ENCODE data around the gene ROPN1B.
"Not testable (repeated sequence)": the region's sequence is repeated elsewhere in the genome, so short reads cannot be mapped to it uniquely, and the experiment has no call there.

- not testable (repeated sequence) for TF ChIP-seq ZNF623, ZNF521, ZNF169, OSR2 (tag by site-specific recombination; IDR thresholded peaks at IDR 0.05)
- TF ChIP-seq, protein P1, sequence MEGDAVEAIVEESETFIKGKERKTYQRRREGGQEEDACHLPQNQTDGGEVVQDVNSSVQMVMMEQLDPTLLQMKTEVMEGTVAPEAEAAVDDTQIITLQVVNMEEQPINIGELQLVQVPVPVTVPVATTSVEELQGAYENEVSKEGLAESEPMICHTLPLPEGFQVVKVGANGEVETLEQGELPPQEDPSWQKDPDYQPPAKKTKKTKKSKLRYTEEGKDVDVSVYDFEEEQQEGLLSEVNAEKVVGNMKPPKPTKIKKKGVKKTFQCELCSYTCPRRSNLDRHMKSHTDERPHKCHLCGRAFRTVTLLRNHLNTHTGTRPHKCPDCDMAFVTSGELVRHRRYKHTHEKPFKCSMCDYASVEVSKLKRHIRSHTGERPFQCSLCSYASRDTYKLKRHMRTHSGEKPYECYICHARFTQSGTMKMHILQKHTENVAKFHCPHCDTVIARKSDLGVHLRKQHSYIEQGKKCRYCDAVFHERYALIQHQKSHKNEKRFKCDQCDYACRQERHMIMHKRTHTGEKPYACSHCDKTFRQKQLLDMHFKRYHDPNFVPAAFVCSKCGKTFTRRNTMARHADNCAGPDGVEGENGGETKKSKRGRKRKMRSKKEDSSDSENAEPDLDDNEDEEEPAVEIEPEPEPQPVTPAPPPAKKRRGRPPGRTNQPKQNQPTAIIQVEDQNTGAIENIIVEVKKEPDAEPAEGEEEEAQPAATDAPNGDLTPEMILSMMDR (tag by site-specific recombination; IDR thresholded peaks at IDR 0.05): not testable (repeated sequence)
Measured at GRCh38 chr3:125947806-125948205, 21.2 kb upstream of the ROPN1B start.

Measured in HEK293 (cell line).